GM21528 (cell line): ENCODE measurements around the gene AFAP1L2.

ENCODE experiments used
- ATAC-seq: cut with Tn5 transposase; IDR thresholded peaks from one replicate; pipeline ENCODE4 v1.9.1; 2021; ENCODE audit warnings: mild to moderate bottlenecking, moderate library complexity; ENCODE audit not compliant: unreplicated experiment, low FRiP score

The AFAP1L2 gene

DNA sequence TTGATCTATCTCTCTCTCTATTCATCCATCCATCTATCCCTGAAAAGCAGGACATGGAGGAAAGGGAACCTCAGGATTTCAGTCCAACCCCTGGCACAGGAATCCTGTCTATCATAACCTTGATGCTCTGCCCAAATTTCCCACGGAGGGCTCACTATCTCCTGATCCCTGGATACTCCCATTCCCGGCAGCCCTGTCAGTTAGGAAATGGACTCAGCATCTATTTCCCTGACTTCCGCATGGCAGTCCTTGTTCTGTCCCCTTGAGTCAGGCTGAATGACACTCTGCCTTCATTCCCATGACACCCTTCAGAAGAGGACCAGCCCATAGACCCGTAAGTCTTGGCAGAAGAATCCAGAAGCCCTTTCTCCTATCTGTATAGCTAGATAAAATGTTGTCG, 87.6 kb downstream of the AFAP1L2 start:
- ATAC-seq: no peak

DNA sequence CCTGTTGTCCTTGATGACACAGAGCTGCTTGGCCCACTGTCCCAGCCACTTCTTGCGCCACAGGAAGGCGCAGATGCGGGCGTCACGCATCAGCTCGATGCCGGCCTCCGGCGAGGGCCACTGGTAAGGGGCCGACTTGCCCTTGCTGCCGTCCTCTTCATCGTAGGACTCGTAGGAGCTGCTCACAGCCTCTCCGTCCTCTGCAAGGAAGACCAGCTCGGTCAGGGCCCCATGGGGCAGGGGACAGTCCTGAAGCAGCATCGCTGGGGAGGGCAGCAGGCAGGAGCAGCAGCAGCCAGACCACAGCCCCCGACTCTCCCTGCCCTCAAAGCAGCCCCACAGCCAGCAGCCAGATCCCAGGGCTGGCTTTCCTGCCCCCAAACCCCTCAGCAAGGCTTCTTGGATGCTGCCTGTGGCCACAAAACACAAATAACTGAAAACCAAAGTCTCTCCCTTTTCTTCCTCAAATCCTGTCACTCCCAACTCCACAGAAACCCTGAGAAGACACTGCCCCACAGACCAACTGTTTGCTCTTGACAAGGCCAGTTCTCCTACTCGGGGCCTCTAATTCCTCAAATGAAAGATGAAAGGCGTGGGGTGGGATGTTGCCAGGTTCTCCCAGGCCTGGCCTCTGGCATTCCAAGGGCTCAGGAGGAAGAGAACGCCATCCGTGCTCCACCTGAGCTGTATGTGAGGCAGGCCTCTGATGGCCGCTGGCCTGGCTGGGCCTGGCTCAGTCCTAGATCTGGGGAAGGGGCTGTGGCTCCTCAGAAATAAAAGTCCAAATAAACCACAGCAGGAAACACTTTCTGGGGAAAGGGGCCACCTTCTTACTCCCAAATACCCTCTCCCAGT, 88.5 kb downstream of the AFAP1L2 start:
- no peak for ATAC-seq

DNA sequence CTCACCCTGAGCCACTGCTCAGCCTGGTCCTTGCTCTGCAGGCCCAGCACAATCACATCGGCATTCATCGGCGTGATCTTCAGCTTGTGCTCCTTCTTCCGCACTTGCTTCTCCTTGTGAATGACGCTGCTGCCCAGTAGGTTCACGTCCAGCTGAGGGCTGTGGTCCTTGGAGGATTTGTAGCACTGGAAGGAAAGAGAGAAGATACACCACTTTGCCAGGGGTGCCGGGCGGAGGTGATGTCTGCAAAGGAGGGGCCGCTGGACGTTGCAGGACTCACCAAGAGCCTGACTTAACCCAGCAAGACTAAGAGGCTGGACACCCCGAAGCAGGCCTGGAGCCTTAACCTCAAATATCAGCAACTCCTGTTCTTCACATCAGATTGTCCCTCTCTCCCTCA, 90.4 kb downstream of the AFAP1L2 start:
- no peak for ATAC-seq

DNA sequence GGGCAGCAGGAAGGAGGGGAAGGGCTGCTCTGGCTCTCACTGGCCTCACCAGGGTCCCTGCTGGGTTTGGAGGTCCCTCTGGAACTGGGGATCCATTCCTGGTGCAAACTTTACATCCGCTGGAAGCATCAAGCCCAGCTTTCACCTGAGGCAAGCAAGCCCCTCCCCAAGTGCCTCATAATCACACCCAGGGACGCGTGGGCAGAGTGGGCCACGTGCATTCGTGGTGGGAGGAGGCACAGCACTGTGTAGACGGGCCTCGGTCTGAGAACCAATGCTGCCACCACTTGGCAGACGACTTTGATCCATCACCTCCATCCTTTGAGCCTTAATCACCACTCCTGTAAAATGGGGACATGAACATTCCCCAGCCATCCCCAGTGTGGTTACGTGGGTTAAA, 91.2 kb downstream of the AFAP1L2 start:
- ATAC-seq: no peak

DNA sequence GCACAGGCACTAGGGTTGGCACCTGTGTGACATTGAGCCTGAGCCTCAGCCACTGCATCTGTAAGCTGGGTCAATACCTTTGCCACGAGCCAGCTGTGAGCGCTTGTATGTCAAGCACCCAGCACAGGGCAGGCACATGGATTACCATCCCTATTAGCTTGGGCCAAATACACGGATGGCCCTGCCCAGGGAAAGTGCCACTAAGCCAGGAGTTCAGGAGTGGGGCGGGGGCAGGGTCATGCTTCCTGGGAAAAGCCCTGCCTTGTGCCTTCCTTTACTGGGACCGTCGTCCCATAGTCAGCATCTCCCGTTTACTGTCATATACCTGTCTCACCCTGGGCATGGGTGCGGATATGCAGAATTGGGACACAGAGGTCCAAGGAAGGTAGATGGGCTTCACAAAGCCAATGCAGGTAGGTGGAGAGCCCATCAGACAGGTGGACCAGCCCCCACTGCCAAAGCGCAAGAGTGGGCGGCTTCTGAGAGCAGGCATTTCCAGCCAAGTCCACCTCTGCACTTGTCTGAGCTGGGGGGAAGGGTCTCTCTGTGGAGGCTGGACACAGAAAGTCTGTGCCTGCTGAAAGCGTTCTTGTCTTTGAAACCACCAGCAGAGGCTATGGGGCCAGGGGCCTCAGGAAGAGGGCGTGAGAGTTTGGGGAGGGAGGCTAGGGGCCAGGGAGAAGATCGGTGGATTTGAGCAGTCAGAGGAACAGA, 92.6 kb downstream of the AFAP1L2 start:
- ATAC-seq: no peak

DNA sequence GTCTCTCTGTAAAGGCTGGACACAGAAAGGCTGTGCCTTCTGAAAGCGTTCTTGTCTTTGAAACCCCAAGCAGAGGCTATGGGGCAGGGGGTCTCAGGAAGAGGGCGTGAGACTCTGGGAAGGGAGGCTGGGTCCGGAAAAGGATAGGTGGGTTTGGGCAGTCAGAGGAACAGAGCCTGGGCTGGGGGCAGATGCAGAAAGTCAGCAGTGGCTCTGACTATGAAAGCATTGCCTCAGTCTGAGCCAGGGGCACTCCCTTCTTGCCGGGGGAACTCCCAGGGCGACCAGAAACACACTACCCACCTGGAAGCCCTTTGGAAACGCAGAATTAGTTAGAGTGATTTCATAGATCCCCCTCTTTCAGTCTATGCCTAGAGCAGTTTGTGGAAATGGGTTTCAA, 93.3 kb downstream of the AFAP1L2 start:
- no peak for ATAC-seq

DNA sequence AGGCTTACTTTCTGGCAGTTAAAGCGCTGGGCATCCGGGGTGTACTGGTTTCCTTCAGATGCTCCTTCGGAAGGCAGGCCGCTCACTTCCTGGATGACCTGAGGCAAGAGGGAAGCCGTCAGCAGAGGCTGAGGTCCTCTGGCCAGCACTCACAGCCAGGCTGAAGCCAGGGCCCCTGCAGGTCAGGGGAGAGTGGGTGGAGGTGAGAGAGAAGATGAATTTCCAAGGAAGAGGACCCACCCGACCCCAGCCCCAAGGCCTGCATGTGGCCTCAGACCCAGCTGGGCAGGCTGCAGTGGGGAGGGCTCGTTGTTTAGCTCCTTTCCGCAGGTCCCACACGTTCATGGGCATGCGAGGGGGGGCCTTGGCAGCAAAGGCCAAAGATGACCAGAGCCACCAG, 94.0 kb downstream of the AFAP1L2 start:
- no peak for ATAC-seq

DNA sequence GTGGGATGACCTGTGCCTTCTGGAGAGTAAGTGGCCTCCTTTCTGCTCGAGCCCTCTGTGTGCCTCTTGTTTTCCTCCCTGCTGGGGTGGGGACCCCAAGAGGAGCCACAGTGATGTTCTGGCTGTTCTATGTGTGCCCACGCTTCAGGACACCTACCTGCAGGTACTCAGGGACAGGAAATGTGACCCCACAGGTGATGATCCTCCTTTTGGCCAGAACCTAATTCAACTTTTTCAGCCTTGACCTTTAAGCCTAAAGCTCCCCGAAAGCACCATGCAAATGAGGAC, 95.0 kb downstream of the AFAP1L2 start:
- ATAC-seq: no peak

DNA sequence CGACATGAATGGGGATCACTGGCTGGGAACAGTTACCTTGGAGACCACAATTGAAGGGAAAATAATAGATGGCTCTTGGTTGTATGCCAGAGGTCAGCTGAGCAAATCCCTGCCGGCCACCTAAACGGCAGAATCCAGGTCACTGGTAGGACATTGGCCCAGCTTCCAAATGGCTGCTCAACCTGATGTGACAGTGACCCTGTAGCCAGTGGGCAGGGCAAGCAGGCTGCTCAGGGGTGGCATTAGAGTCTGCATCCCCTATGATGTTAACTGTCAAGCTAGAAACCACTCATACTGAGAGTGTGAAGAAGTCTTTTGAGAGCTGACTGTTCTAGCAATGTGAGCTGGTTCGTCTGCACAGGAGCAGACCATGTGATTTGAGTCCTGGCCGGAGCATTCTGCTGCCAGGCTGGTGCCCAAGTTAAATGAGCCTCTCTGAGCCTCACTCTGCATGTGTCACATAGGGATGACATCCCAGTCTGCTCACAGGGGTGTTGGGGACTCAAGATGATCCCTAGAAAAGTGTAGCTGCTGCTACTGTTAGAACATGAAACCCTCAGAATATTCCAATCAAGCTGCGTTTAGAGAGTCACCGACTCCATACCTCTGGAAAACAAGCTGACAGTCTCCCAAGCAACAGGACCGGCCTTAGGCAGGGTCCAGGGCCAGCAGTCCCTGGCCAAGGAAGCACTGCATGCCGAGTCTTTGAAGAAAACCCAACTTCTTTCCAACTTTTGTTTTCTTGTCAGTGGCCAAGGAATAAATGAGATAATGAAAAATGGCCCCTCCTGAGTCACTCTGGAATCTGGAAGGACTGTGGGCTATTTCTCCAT, 95.6 kb downstream of the AFAP1L2 start:
- ATAC-seq: no peak

DNA sequence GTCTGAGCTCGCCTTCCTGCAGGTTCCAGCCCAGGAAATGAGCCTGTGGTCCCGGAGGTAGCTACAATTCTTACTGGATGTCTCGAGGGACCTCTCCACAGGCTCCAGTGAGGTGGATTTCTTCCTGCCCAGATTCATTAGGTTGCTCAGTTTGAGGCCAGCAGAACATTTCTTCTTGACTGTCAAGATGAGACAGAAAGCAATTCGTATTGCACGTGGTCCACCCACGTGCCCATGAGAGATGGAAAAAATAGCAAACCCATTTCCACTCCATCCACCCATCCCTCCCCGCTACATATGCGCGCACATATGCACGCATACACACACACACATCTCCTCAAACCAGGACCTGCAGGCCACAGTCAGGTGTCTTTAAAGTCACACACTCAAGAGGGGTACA, 96.6 kb downstream of the AFAP1L2 start:
- no peak for ATAC-seq

DNA sequence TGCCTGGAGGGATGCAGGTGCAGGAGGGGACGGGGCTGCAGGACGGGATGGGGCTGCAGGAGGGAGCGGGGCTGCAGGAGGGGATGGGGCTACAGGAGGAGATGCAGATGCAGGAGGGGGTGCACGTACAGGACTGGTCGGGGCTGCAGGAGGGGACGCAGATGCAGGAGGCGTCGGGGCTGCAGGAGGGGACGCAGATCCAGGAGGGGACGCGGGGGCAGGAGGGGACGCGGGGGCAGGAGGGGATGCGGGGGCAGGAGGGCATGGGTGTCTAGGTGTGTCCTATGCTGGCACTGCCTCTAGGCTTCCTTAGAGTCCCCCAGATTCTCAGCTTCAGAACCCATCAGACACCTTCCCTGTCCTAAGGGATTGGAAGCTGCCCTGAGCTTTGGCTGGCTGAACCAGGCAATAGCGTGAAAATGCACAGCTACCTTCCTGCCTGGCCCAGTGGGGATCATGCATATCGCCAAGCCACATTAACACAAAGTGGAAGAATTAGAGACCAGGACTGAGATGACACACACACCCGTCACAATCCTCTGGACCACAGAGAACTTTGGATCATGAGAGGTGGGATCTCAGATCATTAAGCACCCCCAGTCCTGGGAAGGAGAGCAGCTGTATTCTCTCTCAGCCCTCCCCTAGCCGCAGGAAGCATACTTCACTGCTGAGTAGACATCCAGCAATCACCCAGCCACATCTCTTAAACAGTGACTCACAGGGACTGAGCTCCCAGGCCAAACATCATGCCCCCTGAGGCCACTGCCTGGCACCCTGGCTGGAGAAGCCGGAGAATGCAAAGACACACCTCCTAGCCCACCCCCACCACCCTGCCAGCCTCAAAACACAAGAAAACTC, 98.0 kb downstream of the AFAP1L2 start:
- ATAC-seq: no peak

DNA sequence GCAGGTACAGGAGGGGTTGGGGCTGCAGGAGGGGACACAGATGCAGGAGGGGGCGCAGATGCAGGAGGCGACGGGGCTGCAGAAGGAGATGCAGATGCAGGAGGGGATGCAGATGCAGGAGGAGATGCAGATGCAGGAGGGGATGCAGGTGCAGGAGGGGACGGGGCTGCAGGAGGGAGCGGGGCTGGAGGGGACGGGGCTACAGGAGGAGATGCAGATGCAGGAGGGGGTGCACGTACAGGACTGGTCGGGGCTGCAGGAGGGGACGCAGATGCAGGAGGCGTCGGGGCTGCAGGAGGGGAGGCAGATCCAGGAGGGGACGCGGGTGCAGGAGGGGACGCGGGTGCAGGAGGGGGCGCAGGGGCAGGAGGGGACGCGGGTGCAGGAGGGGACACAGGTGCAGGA, 98.8 kb downstream of the AFAP1L2 start:
- ATAC-seq: no peak

DNA sequence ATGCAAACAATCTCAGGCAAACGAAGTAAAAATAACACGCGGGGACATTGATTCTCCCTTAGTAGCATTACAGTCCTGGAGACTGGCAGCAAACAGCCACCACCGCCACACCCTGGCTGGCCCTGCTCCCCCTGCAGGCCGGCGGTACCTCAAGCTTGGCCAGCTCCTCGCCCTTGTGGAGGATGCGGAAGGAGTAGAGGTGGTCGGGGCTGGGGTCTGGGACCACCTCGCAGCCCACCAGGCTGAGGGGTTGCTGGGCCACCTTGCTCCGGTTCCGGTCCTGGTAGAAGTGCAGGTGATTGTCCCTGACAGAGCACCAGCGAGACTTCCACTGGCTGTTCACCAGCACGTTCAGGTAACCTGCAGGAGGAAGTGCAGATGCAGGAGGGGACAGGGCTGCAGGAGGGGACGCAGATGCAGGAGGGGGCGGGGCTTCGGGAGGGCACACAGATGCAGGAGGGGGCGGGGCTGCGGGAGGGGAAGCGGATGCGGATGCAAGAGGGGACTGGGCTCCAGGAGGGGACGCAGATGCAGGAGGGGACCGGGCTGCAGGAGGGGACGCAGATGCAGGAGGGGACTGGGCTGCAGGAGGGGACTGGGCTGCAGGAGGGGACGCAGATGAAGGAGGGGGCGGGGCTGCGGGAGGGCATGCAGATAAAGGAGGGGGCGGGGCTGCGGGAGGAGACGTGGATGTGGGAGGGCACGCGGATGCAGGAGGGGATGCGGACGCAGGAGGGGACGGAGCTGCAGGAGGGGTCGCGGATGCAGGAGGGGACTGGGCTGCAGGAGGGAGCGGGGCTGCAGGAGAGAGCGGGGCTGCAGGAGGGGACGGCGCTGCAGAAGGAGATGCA, 99.5 kb downstream of the AFAP1L2 start:
- peak; percentile 63 for ATAC-seq

DNA sequence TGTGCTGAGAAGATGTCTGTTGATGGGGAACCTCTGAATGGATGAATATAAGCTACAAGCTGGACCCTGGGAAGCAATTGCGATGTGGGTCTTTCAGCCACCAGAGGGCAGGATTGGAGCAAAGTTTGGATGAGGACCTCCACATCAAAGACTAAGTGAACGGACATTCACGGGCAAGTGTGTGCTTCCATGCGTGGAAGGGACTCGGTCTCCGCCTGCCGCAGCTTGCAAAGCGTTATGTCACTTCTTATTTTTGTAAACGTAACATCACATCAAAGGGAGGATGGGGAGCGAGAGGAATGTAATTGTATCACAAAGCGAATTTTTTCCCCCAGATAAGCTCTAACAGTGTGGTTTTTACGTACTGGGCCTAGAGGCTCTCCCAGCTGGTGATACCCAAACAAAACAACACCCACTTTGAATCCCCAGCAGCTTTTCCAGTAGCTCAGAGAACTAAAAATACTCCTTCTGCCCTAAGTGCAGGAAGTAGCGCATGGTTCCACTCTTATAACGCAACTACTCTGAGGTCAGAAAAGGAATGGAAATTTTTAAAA, 100.2 kb downstream of the AFAP1L2 start:
- ATAC-seq: peak; percentile 89

DNA sequence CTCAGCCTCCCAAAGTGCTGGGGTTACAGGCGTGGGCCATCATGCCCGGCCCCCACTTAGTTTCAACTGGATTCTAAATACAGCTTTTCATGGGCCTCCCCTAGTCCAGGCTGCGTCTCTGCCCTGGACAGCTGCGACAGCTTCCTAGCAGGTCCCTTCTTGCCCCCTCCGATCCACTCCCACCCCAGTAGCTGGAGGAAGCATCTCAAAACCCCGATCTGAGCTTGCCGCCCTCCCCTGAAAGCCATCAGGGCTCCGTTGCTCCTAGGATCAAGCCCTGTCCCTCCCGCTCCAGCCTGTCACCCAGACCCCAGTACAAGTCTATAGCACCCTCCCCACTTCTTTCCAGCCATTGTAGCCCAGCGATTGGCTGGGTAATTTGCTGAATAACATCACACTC, 100.7 kb downstream of the AFAP1L2 start:
- peak; percentile 3 for ATAC-seq

DNA sequence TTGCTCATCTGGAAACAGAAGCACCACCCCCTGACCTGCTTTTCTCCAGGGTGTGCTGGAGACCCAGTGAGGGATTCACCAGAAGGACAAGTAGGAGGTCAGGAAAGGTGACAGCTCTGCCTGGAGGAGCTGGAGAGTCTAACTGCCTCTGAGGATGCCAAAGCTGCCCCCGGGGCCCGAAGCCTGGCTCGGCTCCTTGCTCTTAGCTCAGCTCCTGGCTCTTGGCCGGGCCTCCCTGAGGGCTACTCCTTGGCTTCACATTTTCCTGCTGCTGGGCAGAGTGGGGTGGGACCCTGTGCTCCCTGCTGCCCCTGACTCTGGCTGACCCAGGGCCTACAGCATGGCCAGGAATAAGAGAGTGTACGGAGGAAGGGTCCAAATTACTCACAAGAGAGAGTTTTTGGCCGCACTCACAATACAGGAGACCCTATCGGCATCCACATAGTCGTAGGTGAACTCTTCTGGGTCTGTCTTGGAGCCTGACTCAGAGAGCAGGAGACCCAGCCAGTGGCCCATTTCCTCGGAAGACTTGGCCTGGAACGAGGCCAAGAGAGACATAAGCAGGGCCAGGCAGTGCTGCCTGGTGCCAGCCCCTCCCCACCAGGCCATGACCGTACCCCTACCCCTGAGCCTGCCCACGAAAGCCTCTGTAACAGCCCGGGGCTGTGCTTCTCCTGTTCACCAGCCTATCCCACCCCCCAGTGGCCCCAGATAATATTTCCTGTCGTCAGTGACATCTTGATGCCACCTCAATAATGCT, 102.2 kb downstream of the AFAP1L2 start:
- no peak for ATAC-seq

DNA sequence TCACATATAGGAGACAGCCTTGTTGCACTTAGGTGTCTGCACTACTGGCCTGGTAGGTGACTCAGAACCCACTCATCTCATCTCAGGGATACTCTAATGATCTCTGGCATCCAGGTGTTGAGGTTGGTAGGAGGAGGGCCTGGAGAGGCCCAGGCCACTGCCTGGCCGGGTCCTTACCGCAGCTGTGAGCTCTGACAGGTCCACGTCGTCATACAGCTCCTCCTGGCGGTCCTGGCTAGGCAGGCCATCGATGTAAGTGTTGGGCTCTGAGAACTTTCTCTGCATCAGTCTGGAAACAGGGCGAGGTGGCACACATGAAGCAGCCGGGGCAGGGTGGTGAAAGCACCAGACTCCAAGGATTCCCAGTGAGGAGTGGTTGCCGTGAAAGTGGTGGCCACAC, 103.1 kb downstream of the AFAP1L2 start:
- ATAC-seq: no peak

DNA sequence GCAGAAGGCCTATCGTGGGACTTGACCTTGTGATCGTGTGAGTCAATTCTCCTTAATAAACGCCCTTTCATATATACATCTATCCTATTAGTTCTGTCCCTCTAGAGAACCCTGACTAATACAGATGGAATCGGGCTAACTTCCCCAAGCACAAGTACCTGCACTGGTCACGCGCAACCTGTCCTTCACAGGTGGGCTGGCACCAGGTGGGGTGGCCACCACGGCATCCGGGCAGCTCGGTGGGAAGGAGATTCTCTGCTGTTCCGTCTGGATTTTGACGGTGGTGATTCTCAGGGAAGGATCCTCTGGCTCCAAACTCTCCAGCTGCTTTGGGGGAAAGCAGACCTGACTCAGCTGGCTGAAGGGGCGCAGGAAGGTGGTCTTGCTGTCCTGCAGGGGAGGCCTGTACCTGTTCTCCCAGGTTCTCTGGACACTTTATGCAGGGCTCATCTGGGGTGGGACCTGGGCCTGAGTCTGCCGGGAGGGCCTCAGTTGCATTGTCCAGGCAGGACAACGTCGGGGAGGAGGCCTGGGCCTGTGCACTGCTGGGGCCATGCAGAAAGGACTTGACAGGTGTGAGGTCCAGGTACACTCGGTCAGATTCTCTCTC, 104.2 kb downstream of the AFAP1L2 start:
- no peak for ATAC-seq
